ENCODE results near the gene GALR3. TPM values are rescaled to one million over a fixed set of nuclear protein-coding genes. Genes with fewer than 3 reads are reported as not detected.

The GALR3 gene
- polyA plus RNA-seq, 3 donors: not detected

DNA sequence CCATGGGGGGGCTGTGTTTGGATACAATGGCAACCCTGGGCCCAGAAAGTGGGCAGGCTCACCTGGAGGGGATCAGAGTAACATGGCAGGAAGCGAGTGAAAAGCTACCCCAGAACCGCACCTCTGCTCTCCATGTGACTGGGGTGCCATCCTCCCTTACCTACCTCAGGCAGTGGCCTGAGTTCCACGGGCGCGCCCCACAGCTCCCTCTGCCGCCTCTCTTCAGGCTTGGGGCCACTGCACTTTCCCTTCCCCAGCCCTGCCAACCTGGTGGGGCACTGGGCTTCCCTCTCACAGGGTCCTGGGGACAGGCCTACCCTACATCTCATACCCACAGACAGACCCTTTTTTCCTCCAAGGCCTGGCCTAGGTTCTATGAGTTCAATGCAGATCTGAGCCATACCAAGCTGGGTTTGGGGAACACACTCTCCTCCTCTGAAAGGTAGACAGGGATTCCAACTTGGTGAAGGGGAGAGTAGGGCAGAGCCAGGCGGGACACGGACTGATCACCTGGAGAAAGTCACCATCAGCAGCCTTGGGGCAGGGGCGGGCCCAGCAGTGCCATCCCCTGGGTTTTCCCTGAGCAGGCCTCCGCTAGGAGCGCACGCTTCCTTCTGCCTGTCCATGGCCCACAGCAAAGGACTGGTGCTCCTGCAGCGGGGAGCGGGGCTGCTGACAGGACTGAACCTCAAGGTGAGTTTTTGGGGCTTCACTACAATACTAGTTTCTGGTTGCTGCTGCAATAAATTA is 7.1 kb downstream of the GALR3 start:
- Mint-ChIP-seq H3K9me3 (no peaks in the 10 kb centered on the region), H3K36me3 (peaks cover 54 to 65% of the 10 kb centered on the region in 2 donors), H3K4me3 (no peak overlapping the region), H3K27me3 (ENCODE audit: low read depth in 3 of 3) (peaks cover 2 to 8% (median 5%) of the 10 kb centered on the region in 3 donors), H3K4me1 (no peaks in the 10 kb centered on the region), H3K27ac (peak overlapping the region in 1 of 7 donors; percentile 54)
- DNase-seq: no peak
- intact Hi-C loops (cut with micrococcal nuclease): no loop called here
- TF ChIP-seq, protein P1, sequence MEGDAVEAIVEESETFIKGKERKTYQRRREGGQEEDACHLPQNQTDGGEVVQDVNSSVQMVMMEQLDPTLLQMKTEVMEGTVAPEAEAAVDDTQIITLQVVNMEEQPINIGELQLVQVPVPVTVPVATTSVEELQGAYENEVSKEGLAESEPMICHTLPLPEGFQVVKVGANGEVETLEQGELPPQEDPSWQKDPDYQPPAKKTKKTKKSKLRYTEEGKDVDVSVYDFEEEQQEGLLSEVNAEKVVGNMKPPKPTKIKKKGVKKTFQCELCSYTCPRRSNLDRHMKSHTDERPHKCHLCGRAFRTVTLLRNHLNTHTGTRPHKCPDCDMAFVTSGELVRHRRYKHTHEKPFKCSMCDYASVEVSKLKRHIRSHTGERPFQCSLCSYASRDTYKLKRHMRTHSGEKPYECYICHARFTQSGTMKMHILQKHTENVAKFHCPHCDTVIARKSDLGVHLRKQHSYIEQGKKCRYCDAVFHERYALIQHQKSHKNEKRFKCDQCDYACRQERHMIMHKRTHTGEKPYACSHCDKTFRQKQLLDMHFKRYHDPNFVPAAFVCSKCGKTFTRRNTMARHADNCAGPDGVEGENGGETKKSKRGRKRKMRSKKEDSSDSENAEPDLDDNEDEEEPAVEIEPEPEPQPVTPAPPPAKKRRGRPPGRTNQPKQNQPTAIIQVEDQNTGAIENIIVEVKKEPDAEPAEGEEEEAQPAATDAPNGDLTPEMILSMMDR (IDR thresholded peaks at IDR 0.05): no peak
- Histone ChIP-seq H3K9me3 (replicated peaks in 1 of 2; ENCODE audit: control insufficient read depth in 1 of 2, insufficient read depth in 1 of 2, low read length in 2 of 2) (no peaks in the 10 kb centered on the region), H3K79me2 (ENCODE audit: insufficient read depth, low read length) (no peaks in the 10 kb centered on the region), H3K9ac (ENCODE audit: insufficient read depth, low read length, poor library complexity, severe bottlenecking) (no peak overlapping the region), H3K4me3 (replicated peaks in 1 of 3; ENCODE audit: low read depth in 2 of 3, low read length in 3 of 3) (no peak overlapping the region), H3K36me3 (replicated peaks in 1 of 2; ENCODE audit: control insufficient read depth in 1 of 2, insufficient read depth in 2 of 2, low read length in 2 of 2) (peaks cover 42 to 55% of the 10 kb centered on the region in 2 donors), H3K4me1 (ENCODE audit: control insufficient read depth in 1 of 2, insufficient read depth in 2 of 2, low read length in 2 of 2) (peaks cover 0 to 4% of the 10 kb centered on the region in 2 donors), H4K20me1 (ENCODE audit: insufficient read depth, low read length) (no peaks in the 10 kb centered on the region), H3K4me2 (replicated peaks; ENCODE audit: extremely low read depth, low read length, poor library complexity, severe bottlenecking) (no peak overlapping the region), H2AFZ (ENCODE audit: insufficient read depth, low read depth, low read length, poor library complexity, severe bottlenecking) (no peak overlapping the region), H3K27ac (ENCODE audit: low read depth in 1 of 2, low read length in 2 of 2) (no peak overlapping the region), H3K27me3 (ENCODE audit: control insufficient read depth in 2 of 2, insufficient read depth in 2 of 2, low read length in 2 of 2) (no peaks in the 10 kb centered on the region)
- 95% methylated on average over 12 of the region's 14 CpGs for WGBS (ENCODE audit: insufficient coverage)

DNA sequence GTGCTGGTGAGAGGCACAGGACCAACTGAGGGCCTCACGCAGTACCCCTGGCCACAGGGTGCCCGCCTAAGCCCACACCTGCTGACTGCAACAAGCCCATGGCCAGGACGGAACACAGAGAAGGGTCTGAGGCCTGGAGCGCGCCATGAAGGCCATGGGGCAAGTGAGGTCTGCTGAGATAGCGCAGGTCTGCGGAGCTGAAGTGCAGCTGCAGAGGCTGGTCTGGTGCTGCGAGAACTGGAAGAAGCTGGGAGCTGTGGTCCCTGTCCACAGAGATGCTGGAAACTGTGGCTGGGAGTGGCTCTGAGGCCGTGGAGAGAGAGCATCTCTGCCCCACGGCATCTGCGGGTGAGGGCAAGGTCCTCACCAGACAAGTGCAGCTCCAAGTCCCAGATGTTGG is 8.3 kb downstream of the GALR3 start:
- no peaks in the 10 kb centered on the region for H3K9me3 Mint-ChIP-seq
- intact Hi-C loops (cut with micrococcal nuclease): no loop called here
- Histone ChIP-seq H3K9ac (ENCODE audit: insufficient read depth, low read length, poor library complexity, severe bottlenecking) (no peak overlapping the region), H3K4me1 (ENCODE audit: control insufficient read depth in 1 of 2, insufficient read depth in 2 of 2, low read length in 2 of 2) (no peaks in the 10 kb centered on the region), H3K27ac (ENCODE audit: low read depth in 1 of 2, low read length in 2 of 2) (no peak overlapping the region), H3K36me3 (replicated peaks in 1 of 2; ENCODE audit: control insufficient read depth in 1 of 2, insufficient read depth in 2 of 2, low read length in 2 of 2) (peaks cover 42 to 55% of the 10 kb centered on the region in 2 donors), H2AFZ (ENCODE audit: insufficient read depth, low read depth, low read length, poor library complexity, severe bottlenecking) (no peak overlapping the region), H3K4me3 (replicated peaks in 1 of 3; ENCODE audit: low read depth in 2 of 3, low read length in 3 of 3) (no peak overlapping the region), H3K79me2 (ENCODE audit: insufficient read depth, low read length) (no peaks in the 10 kb centered on the region), H3K9me3 (replicated peaks in 1 of 2; ENCODE audit: control insufficient read depth in 1 of 2, insufficient read depth in 1 of 2, low read length in 2 of 2) (no peaks in the 10 kb centered on the region), H3K27me3 (ENCODE audit: control insufficient read depth in 2 of 2, insufficient read depth in 2 of 2, low read length in 2 of 2) (no peaks in the 10 kb centered on the region), H3K4me2 (replicated peaks; ENCODE audit: extremely low read depth, low read length, poor library complexity, severe bottlenecking) (no peak overlapping the region), H4K20me1 (ENCODE audit: insufficient read depth, low read length) (no peaks in the 10 kb centered on the region)
- no peak for DNase-seq
- no peaks in the 10 kb centered on the region for H3K27me3 Mint-ChIP-seq (ENCODE audit: low read depth in 3 of 3)
- TF ChIP-seq, protein P1 (IDR thresholded peaks at IDR 0.05): no peak
- no peak overlapping the region for H3K4me3 Mint-ChIP-seq
- WGBS (ENCODE audit: insufficient coverage): 97% methylated on average over 9 of the region's 11 CpGs
- H3K36me3 Mint-ChIP-seq: peaks cover 54 to 70% of the 10 kb centered on the region in 2 donors
- H3K4me1 Mint-ChIP-seq: no peaks in the 10 kb centered on the region
- H3K27ac Mint-ChIP-seq: no peak overlapping the region

Data from CD14-positive monocyte (primary cell).